Kidney epithelial cell (primary cell): Measurements from ENCODE around the gene MLNR. TPM values are rescaled to one million over a fixed set of nuclear protein-coding genes. Genes with fewer than 3 reads are reported as not detected.

Experiments
- DNase-seq: peaks from one replicate; pipeline ENCODE4 v3.0.0-alpha.2; 2010; ENCODE audit warnings: low read depth
- H3K27me3 ChIP-seq: 2 replicates; pipeline ENCODE4 v1.6.0; 2011; ENCODE audit warnings: low read length; ENCODE audit not compliant: control insufficient read depth, insufficient read depth
- H3K36me3 ChIP-seq: 2 replicates; pipeline ENCODE4 v1.5.1; 2011; ENCODE audit warnings: low read length; ENCODE audit not compliant: control insufficient read depth, insufficient read depth
- H3K4me3 ChIP-seq: 2 replicates; pipeline ENCODE4 v1.5.1; 2011; ENCODE audit warnings: low read depth, mild to moderate bottlenecking, control low read depth, low read length
- total RNA-seq: library from RNA; depleted of rRNA; stranded (reverse); fragments of >200 nt; gene quantifications from 2 replicates; pipeline ENCODE4 v1.2.3, GENCODE V29; 2015
- TF ChIP-seq, protein P1 (sequence below): IDR thresholded peaks from 2 replicates; pipeline ENCODE4 v1.5.1; 2011; ENCODE audit warnings: mild to moderate bottlenecking, moderate library complexity, low read length, control low read depth, inconsistent platforms; ENCODE audit not compliant: insufficient read depth, poor library complexity, severe bottlenecking

MLNR gene, protein sequence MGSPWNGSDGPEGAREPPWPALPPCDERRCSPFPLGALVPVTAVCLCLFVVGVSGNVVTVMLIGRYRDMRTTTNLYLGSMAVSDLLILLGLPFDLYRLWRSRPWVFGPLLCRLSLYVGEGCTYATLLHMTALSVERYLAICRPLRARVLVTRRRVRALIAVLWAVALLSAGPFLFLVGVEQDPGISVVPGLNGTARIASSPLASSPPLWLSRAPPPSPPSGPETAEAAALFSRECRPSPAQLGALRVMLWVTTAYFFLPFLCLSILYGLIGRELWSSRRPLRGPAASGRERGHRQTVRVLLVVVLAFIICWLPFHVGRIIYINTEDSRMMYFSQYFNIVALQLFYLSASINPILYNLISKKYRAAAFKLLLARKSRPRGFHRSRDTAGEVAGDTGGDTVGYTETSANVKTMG
- not detected in 2 replicates for total RNA-seq

DNA sequence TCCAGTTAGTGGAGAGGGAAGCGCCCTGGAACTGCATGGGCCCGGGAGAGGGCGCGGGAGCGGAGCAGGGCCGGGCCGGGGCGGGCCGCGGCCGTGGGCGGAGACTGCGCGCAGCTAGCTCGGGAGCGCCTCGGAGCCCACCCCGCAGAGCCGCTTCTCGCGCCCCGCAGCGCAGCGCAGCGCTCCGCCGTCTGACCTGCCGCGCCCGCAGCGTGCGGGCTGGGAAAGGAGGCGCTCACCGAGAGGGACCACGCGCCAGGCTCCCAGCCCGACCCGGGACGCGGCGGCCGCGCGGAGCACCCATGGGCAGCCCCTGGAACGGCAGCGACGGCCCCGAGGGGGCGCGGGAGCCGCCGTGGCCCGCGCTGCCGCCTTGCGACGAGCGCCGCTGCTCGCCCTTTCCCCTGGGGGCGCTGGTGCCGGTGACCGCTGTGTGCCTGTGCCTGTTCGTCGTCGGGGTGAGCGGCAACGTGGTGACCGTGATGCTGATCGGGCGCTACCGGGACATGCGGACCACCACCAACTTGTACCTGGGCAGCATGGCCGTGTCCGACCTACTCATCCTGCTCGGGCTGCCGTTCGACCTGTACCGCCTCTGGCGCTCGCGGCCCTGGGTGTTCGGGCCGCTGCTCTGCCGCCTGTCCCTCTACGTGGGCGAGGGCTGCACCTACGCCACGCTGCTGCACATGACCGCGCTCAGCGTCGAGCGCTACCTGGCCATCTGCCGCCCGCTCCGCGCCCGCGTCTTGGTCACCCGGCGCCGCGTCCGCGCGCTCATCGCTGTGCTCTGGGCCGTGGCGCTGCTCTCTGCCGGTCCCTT, at the start of gene MLNR:
MLNR (plus strand) TSS at position 303 of the 820 bp plus-strand sequence; CDS start at position 303, 0 bp downstream.
- Histone ChIP-seq H3K27me3 (peaks cover 51% of the 10 kb centered on the region), H3K4me3 (peak within 1 kb of the TSS; percentile 22), H3K36me3 (no peaks in the 10 kb centered on the region)
- DNase-seq = no peak
- TF ChIP-seq, protein P1, sequence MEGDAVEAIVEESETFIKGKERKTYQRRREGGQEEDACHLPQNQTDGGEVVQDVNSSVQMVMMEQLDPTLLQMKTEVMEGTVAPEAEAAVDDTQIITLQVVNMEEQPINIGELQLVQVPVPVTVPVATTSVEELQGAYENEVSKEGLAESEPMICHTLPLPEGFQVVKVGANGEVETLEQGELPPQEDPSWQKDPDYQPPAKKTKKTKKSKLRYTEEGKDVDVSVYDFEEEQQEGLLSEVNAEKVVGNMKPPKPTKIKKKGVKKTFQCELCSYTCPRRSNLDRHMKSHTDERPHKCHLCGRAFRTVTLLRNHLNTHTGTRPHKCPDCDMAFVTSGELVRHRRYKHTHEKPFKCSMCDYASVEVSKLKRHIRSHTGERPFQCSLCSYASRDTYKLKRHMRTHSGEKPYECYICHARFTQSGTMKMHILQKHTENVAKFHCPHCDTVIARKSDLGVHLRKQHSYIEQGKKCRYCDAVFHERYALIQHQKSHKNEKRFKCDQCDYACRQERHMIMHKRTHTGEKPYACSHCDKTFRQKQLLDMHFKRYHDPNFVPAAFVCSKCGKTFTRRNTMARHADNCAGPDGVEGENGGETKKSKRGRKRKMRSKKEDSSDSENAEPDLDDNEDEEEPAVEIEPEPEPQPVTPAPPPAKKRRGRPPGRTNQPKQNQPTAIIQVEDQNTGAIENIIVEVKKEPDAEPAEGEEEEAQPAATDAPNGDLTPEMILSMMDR = no peak

DNA sequence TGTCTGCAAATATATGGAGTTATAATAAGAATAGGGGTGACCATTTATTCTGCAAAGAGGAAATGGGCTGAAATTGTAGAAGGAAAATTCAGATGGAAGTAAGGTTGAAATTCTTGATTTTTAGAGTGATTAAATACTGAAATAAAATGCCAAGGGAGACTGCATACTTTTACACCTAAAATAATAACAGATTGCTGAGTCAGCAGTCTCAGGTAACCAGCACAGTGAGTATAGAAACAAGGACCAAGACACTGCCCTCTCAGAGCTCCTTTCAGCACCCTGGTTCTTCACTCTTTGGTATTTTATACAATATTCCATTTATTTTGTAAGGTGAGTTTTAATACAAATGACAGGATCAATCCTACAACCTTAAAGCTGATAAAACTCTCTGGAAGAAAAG, 48.8 kb upstream of the MLNR start:
- no peak overlapping the region for H3K4me3 ChIP-seq
- TF ChIP-seq, protein P1 = no peak
- no peaks in the 10 kb centered on the region for H3K27me3 ChIP-seq
- H3K36me3 ChIP-seq = no peaks in the 10 kb centered on the region
- DNase-seq = no peak

DNA sequence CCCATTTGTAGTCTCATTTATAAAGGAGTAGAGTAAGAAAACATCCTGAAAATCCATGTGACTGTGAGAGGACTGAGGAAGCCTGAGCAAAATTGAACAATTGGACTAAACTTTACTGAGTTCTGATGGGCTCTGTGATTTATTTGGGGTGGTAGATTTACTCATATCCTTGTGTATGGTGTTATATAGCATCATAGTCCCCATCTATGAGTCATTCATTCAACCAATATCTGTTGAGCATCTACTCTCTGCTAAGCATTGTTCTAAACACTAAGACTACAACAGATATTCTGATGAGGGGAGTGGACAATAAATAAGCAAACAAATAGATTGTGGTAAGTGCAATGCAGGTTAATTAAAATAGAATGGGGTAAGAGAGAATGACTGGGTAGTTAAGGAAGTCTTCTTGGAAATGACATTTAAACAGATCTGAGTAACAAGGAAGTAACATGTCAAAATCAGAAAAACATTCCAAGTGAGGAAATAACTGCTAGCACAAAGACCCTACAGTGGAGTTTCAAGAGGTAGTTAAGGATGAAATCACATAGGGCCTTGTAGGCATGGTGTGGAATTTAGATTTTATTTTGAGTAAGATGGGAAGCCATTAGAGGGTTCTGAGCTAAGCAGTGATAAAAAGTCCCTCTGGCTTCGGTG, 36.3 kb upstream of the MLNR start:
- H3K4me3 ChIP-seq = no peak overlapping the region
- DNase-seq = no peak
- TF ChIP-seq, protein P1 = no peak
- no peaks in the 10 kb centered on the region for H3K36me3 ChIP-seq
- no peaks in the 10 kb centered on the region for H3K27me3 ChIP-seq

DNA sequence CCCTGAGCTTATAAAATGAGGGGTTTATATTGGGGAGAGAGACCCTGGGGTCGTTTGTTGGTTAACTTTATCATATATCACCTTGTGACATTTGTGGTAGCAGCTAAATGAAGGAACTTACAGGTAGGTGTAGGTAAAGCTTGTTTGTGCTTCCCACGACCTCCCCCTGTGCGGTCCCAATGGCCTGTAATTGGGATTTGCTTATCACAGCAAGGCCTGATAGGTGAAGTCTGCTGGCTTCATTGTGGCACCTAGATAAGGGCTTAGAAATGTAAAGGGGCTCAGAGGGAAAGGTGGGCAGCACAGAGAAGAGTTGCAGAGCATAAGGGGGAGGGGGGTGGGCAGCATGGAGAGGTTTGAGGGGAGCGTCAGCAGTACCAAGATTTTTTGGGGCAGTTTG, 35.5 kb upstream of the MLNR start:
- H3K4me3 ChIP-seq = no peak overlapping the region
- no peaks in the 10 kb centered on the region for H3K27me3 ChIP-seq
- no peaks in the 10 kb centered on the region for H3K36me3 ChIP-seq
- TF ChIP-seq, protein P1 = no peak
- no peak for DNase-seq

DNA sequence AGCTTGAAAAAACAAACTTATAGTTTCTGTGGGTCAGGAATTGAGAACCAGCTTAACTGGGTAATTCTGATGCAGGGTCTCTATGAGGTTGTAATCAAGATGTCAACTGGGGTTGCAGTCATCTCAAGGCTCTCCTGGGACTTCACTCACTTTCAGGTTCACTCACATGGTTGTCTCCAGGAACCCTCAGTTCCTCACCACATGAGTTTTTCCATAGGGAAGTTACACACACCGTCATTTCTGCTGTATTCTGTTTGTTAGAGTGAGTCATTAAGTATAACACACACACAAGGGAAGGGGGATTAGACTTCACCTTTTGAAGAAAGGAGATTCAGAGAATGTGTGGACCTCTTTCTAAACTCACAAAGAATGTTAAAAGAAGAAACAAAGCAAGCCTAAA, 34.9 kb upstream of the MLNR start:
- Histone ChIP-seq H3K4me3 (no peak overlapping the region), H3K36me3 (no peaks in the 10 kb centered on the region), H3K27me3 (no peaks in the 10 kb centered on the region)
- TF ChIP-seq, protein P1 = no peak
- DNase-seq = no peak
